GM23248 (cell line): Measurements from ENCODE around the gene DPYD. TPM values are rescaled to one million over a fixed set of nuclear protein-coding genes. Genes with fewer than 3 reads are reported as not detected.

Experiments used
- DNase-seq: peaks from one replicate; pipeline ENCODE4 v3.0.0-alpha.2; 2015
- H2AFZ ChIP-seq: fragments of 200-600 bp; sonication (generic); 2 replicates; pipeline ENCODE4 v1.6.1; 2016; ENCODE audit warnings: antibody characterized with exemption
- H3F3A ChIP-seq: fragments of 200-600 bp; sonication (generic); 2 replicates; pipeline ENCODE4 v1.6.1; 2016; ENCODE audit warnings: mild to moderate bottlenecking, antibody characterized with exemption, mixed run types; ENCODE audit not compliant: insufficient read depth
- H3K27ac ChIP-seq: fragments of 200-600 bp; sonication (generic); 2 replicates; pipeline ENCODE4 v1.5.1; 2016; ENCODE audit warnings: mild to moderate bottlenecking
- H3K27me3 ChIP-seq: fragments of 200-600 bp; sonication (generic); replicated peaks from 2 replicates; pipeline ENCODE4 v1.6.1; 2016; ENCODE audit warnings: mild to moderate bottlenecking; ENCODE audit not compliant: insufficient read depth
- H3K36me3 ChIP-seq: fragments of 200-600 bp; sonication (generic); 2 replicates; pipeline ENCODE4 v1.6.1; 2016; ENCODE audit warnings: low read depth, mild to moderate bottlenecking
- H3K4me1 ChIP-seq: fragments of 200-600 bp; sonication (generic); 2 replicates; pipeline ENCODE4 v1.6.1; 2016; ENCODE audit warnings: mild to moderate bottlenecking; ENCODE audit not compliant: insufficient read depth
- H3K4me2 ChIP-seq: fragments of 200-600 bp; sonication (generic); one replicate; pipeline ENCODE4 v1.6.1; 2016; ENCODE audit warnings: mild to moderate bottlenecking; ENCODE audit not compliant: unreplicated experiment
- H3K4me3 ChIP-seq: fragments of 200-600 bp; sonication (generic); 2 replicates; pipeline ENCODE4 v1.5.1; 2016; ENCODE audit warnings: mild to moderate bottlenecking
- H3K79me2 ChIP-seq: fragments of 200-600 bp; sonication (generic); 2 replicates; pipeline ENCODE4 v1.6.1; 2016; ENCODE audit warnings: mild to moderate bottlenecking; ENCODE audit not compliant: insufficient read depth
- H3K9ac ChIP-seq: fragments of 200-600 bp; sonication (generic); 2 replicates; pipeline ENCODE4 v1.6.1; 2016; ENCODE audit warnings: mild to moderate bottlenecking
- H3K9me2 ChIP-seq: fragments of 200-600 bp; sonication (generic); 2 replicates; pipeline ENCODE4 v1.6.1; 2016; ENCODE audit warnings: mixed run types, mild to moderate bottlenecking, moderate library complexity; ENCODE audit not compliant: insufficient read depth
- H3K9me3 ChIP-seq: fragments of 200-600 bp; sonication (generic); one replicate; pipeline ENCODE4 v1.6.1; 2017; ENCODE audit warnings: low read depth
- H4K20me1 ChIP-seq: fragments of 200-600 bp; sonication (generic); 2 replicates; pipeline ENCODE4 v1.6.0; 2016; ENCODE audit not compliant: insufficient read depth
- EZH2 ChIP-seq: fragments of 200-600 bp; sonication (generic); IDR thresholded peaks from 2 replicates; pipeline ENCODE4 v1.6.1; 2018; ENCODE audit warnings: antibody characterized with exemption, mild to moderate bottlenecking; ENCODE audit not compliant: insufficient read depth, poor library complexity, severe bottlenecking
- EZH2phosphoT487 ChIP-seq: fragments of 200-600 bp; sonication (generic); IDR thresholded peaks from 2 replicates; pipeline ENCODE4 v1.6.1; 2018; ENCODE audit warnings: antibody characterized with exemption, moderate library complexity, mild to moderate bottlenecking, low read depth; ENCODE audit not compliant: insufficient read depth
- WGBS, 2 experiments: methylation state at CpG; one replicate each; pipeline ENCODE4 v1.1.6; 2015 to 2017; ENCODE audit warnings: low lambda C conversion rate in 2 of 2, low coverage in 1 of 2; ENCODE audit errors: missing lambda C conversion rate in 2 of 2; 5-methylcytosine and 5-hydroxymethylcytosine counted together
- in situ Hi-C: fragments of 300-500 bp; cut with MboI; formaldehyde crosslinking; loops from 2 replicates; pipeline ENCODE4 v1.15.0; 2020
- polyA plus RNA-seq: library from polyadenylated mRNA; unstranded; fragments of >200 nt; fragmentation: Nextera tagmentation; extraction: Ambion mirVana; gene quantifications from 2 replicates; pipeline ENCODE4 v1.2.1, GENCODE V29; 2016
- total RNA-seq: library from RNA; depleted of rRNA; stranded (reverse); fragments of >200 nt; shearing (Covaris generic); gene quantifications from 2 replicates; pipeline ENCODE4 v1.2.3, GENCODE V29; 2014

Gene DPYD
- total and polyA plus RNA-seq, 2 experiments from 2014 or later = 38.4 to 70.7 TPM

GRCh38 chr1:97056386-97056785 lies 864.4 kb downstream of the DPYD start:
- Histone ChIP-seq H3K79me2 (no peaks in the 10 kb centered on the region), H3K4me1 (no peaks in the 10 kb centered on the region), H3K9me3 (no peaks in the 10 kb centered on the region), H3K4me3 (no peak overlapping the region), H3K9ac (no peak overlapping the region), H2AFZ (no peak overlapping the region), H3K4me2 (no peak overlapping the region), H3K9me2 (no peaks in the 10 kb centered on the region), H3K27me3 (no peaks in the 10 kb centered on the region), H3K36me3 (no peaks in the 10 kb centered on the region), H3K27ac (no peak overlapping the region), H4K20me1 (no peaks in the 10 kb centered on the region), H3F3A (no peaks in the 10 kb centered on the region)
- in situ Hi-C loops = no loop called here
- TF ChIP-seq EZH2phosphoT487 (no peak), EZH2 (no peak)
- no peak for DNase-seq
- WGBS, 2 experiments = 40 to 44% methylated on average over 2 of the region's 2 CpGs

DNA sequence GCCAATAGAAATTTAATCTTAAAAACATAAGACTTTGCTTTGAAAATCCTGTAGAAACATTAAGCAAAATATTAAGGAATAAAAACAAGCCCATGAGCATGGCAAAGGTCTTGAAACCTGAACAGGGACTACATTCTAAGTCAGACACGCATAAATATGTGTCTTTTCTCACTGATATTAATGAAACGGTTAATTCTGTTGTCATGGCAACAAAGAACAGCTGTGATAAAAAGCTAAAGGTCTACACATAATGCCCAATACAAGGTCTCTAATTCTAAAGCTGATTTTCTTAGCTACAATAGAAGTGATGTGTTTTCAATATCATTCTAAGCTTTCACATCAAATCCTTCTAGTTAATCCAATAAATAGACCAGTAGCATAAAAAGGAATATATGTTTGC lies 867.6 kb downstream of the DPYD start:
- Histone ChIP-seq H3K9me2 (no peaks in the 10 kb centered on the region), H3K4me2 (no peak overlapping the region), H3F3A (no peaks in the 10 kb centered on the region), H4K20me1 (no peaks in the 10 kb centered on the region), H3K9ac (no peak overlapping the region), H2AFZ (no peak overlapping the region), H3K79me2 (no peaks in the 10 kb centered on the region), H3K9me3 (no peaks in the 10 kb centered on the region), H3K4me1 (peaks cover 11% of the 10 kb centered on the region; the same call in 1 of the 2 replicates), H3K36me3 (no peaks in the 10 kb centered on the region), H3K27me3 (no peaks in the 10 kb centered on the region), H3K27ac (no peak overlapping the region), H3K4me3 (no peak overlapping the region)
- in situ Hi-C loops = no loop called here
- TF ChIP-seq EZH2phosphoT487 (no peak), EZH2 (no peak)
- WGBS, 2 experiments = 66 to 73% methylated on average over 2 of the region's 2 CpGs
- DNase-seq = no peak

GRCh38 chr1:97051823-97052222 lies 869.0 kb downstream of the DPYD start:
- peaks cover 11% of the 10 kb centered on the region; the same call in 1 of the 2 replicates for H3K4me1 ChIP-seq
- H3F3A ChIP-seq = no peaks in the 10 kb centered on the region
- H3K79me2 ChIP-seq = no peaks in the 10 kb centered on the region
- H4K20me1 ChIP-seq = no peaks in the 10 kb centered on the region
- in situ Hi-C loops = no loop called here
- no peak overlapping the region for H3K9ac ChIP-seq
- TF ChIP-seq EZH2 (no peak), EZH2phosphoT487 (no peak)
- H3K27me3 ChIP-seq = no peaks in the 10 kb centered on the region
- no peak for DNase-seq
- no peaks in the 10 kb centered on the region for H3K36me3 ChIP-seq
- H3K9me3 ChIP-seq = no peaks in the 10 kb centered on the region
- H3K4me2 ChIP-seq = no peak overlapping the region
- no peaks in the 10 kb centered on the region for H3K9me2 ChIP-seq
- H3K4me3 ChIP-seq = no peak overlapping the region
- H2AFZ ChIP-seq = no peak overlapping the region
- no peak overlapping the region for H3K27ac ChIP-seq

DNA sequence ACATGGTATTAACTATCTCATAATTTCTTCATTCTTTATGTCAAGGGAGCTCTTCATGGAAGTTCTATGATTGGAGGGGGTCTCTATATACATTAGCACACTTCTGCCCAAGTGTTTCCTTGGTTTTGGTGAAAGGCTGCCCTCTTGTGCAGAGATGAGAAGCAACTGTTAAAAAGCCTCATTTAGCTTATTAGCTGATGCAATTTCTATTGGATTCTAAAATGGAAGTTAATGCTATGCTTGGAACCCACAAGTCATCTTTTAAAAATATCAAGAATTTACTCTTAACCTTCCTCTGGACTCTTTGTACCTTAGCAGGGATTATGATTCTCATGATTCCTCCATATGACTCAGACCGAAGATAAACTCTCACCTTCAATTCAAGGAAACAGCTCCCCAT lies 870.3 kb downstream of the DPYD start:
- H4K20me1 ChIP-seq = no peaks in the 10 kb centered on the region
- in situ Hi-C loops = no loop called here
- TF ChIP-seq EZH2 (no peak), EZH2phosphoT487 (no peak)
- no peak overlapping the region for H3K4me3 ChIP-seq
- no peaks in the 10 kb centered on the region for H3F3A ChIP-seq
- WGBS, 2 experiments = 92 to 100% methylated on average over 1 of the region's 1 CpG
- peaks cover 11% of the 10 kb centered on the region; the same call in 1 of the 2 replicates for H3K4me1 ChIP-seq
- H2AFZ ChIP-seq = peak overlapping the region; percentile 63
- H3K27ac ChIP-seq = no peak overlapping the region
- no peaks in the 10 kb centered on the region for H3K36me3 ChIP-seq
- H3K27me3 ChIP-seq = no peaks in the 10 kb centered on the region
- no peaks in the 10 kb centered on the region for H3K9me3 ChIP-seq
- H3K9ac ChIP-seq = no peak overlapping the region
- H3K9me2 ChIP-seq = no peaks in the 10 kb centered on the region
- no peaks in the 10 kb centered on the region for H3K79me2 ChIP-seq
- no peak overlapping the region for H3K4me2 ChIP-seq
- DNase-seq = peak; percentile 48

DNA sequence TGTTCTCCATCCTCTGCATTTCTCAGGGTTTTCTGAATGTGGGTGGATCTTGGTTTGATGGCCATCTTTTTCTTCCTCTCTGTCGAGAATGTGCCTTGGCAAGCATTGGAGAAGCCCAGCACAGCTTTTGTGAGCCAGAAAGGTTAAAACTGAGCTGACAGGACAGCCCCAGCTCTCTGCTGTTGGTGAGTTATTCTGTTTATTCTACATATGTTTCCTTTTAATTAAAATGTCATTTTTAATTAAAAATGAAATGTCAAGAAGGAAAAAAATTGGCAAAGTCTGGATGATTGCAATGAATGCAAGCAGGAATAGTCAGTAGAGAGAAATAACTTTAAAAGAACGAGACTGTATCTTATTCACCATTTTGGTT lies 873.4 kb downstream of the DPYD start:
- no peak overlapping the region for H2AFZ ChIP-seq

More for the DNA sequence above, 873.4 kb downstream of the DPYD start:
- in situ Hi-C loops = no loop called here
- H3K36me3 ChIP-seq = no peaks in the 10 kb centered on the region
- DNase-seq = no peak
- H3K4me3 ChIP-seq = no peak overlapping the region
- no peak overlapping the region for H3K9ac ChIP-seq
- no peaks in the 10 kb centered on the region for H3K79me2 ChIP-seq
- no peaks in the 10 kb centered on the region for H3K27me3 ChIP-seq
- no peaks in the 10 kb centered on the region for H3K9me2 ChIP-seq
- H3K9me3 ChIP-seq = peaks cover 2% of the 10 kb centered on the region
- 22 to 35% methylated on average over 2 of the region's 2 CpGs for WGBS, 2 experiments
- H3K4me2 ChIP-seq = no peak overlapping the region
- no peak overlapping the region for H3K27ac ChIP-seq
- peaks cover 12% of the 10 kb centered on the region for H3F3A ChIP-seq
- no peak for TF ChIP-seq EZH2phosphoT487
- no peak for TF ChIP-seq EZH2
- H4K20me1 ChIP-seq = no peaks in the 10 kb centered on the region
- peaks cover 11% of the 10 kb centered on the region; the same call in 1 of the 2 replicates for H3K4me1 ChIP-seq
